NOMO-1 treated with dmso at 0.1 percent for 144 hours (cell line): ENCODE data around the gene DNHD1.

ENCODE experiments used
- DNase-seq: peaks from one replicate; lab custom pipeline; 2025; ENCODE audit not compliant: unreplicated experiment; lab: John Stamatoyannopoulos, UW

DNHD1 gene, protein sequence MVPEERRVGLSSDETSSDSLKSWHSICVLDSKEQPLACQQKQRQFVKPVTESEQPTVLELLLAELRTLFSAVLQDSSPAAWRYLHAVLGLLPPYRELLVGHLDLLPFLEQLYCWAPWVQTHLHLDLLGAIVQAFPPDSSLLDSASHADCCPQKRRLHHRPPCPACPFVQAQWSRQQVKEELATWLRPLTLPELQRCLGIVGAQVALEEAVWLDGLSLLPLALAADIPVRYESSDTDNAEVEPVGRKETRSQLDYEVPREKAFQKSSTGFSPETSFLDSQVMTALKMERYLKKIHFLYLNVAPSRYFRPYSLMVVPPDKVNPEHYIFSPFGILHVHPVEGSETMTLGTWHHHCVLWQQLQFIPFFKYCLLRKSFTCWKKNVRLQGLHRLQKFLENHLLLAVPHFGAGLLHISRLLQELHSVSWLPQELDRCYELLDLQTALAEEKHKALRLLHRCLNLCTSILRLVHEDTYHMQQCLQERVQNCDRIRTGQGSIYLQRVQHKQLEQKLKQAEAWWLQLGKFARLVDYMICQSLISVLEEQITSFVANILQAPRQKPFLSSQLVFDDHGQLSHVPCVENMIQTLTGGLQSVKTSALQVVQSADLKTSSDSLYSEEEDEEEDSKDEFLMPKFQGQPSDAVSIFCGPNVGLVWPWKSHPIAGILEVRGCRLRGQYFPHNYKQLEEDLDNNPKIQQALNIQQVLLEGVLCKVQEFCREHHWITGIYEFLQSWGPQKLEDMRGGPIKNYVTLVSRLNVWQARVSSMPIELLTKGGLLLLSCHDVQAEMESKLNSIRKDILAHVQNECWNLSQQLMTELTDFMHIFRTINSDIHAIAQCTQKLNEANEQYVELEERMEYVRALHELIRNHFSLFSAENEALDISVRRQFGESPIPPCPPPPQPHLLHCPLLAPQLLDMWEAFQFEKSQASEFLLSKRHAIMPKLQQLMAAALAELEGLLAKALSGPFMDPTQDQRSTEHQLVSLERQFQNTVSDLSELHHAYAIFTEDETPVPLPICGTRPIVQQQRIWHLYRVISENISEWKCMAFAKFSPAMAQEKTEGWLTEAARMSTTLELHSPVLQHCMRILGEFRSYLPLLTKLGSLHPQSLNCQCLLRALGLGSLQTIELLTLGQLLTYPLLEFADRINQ (N-terminal part only)

DNA sequence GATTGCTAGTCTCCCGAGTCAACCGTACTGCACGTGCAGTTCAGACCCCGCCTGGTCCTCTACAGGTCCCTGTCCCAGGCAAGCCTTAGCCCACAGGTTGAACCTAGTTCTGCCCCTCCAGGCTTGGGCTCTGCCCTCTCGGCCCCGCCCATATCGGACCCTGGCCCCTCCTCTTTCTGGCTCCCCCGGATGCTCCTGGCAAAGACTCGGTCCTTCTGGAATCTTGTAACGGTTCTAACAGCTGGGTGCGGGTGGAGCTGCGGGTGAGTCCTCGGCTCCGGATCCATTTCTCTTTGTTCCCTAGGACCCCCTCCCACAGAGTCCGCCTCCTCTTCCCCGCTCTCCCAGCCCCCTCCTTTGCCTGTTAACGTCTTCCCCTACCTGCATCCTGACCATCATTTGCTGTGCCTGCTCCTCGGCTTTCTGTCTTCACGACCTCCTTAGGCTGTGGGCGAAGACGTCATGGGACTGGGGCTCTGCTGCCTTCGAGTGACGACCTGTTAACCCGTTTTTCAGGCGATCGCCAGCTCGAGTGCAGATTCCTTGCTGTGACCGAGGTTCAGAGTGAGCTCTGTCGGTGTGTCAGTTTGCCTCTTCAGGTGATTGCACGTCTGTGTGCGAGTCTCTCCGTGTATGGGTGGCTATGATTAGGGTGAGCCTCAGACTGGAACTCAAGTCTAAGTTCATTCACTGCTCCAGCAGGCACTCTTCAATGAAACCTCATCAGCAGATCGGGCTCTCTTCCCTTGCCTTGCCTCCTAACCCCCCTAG lies at the start of gene DNHD1:
DNHD1 (plus strand) TSS at position 212 of the 771 bp plus-strand sequence. CDS start 936 bp downstream, outside the sequence.
- DNase-seq: no peak

DNA sequence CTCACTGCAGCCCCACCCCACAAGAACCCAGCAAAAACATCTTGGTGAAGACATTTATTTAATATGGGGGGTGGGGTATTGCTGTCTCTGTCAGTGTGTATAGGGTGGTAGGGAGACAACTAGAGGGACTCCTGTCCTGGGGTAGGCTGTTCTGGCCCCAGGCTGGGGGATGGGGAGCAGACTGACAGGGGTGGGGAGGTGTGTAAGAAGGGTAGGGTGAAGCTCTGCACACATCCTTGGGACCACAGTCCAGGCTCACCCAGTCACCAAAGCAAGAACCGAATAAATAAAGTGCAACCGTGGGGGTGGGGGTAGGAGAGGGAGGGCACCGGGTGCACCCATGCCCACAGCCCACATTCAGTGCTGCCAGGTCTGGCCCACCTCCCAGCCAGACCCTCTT lies 48.5 kb upstream of the DNHD1 start:
- no peak for DNase-seq

- DNase-seq: no peak
Measured at GRCh38 chr11:6452219-6452618, 44.9 kb upstream of the DNHD1 start.

GRCh38 chr11:6453152-6453551 lies 43.9 kb upstream of the DNHD1 start:
- DNase-seq: no peak

GRCh38 chr11:6455070-6455469 lies 42.0 kb upstream of the DNHD1 start:
- DNase-seq: no peak

DNA sequence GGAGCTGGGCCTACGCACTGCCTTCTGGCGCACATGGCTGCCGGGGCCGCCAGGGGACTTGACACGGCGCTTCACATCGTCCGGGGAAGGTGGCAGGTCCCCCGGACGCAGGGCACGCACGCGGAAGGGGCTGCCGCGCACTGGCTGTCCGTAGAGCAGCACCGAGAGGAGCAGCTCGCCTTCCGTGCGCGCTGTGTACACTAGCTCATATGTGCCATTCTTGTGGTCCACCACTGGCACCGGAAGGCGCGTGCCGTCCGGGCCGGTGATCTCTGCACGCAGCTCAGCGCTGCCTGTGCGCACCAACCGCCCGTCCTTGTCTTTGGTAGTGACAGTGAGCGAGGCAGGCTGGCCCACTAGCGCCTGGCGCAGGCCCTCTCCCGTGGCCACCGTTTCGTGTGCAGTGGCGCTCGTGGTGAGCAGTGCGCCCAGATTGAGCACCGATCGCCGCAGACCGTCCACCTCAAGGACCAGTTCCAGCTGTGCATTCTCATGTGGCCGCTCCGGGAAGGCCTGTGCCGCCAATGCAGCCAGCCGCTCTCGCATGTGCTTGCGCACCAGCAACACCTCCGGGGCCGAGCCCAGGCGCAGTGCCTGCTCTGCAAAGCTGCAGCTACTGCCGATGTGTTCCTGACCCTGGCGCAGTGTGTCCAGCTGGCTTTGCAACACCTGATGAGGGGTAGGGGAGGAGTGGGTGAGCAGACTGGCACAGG lies 40.6 kb upstream of the DNHD1 start:
- DNase-seq: no peak

- DNase-seq: no peak
Measured at GRCh38 chr11:6457581-6458320, 39.3 kb upstream of the DNHD1 start.

DNA sequence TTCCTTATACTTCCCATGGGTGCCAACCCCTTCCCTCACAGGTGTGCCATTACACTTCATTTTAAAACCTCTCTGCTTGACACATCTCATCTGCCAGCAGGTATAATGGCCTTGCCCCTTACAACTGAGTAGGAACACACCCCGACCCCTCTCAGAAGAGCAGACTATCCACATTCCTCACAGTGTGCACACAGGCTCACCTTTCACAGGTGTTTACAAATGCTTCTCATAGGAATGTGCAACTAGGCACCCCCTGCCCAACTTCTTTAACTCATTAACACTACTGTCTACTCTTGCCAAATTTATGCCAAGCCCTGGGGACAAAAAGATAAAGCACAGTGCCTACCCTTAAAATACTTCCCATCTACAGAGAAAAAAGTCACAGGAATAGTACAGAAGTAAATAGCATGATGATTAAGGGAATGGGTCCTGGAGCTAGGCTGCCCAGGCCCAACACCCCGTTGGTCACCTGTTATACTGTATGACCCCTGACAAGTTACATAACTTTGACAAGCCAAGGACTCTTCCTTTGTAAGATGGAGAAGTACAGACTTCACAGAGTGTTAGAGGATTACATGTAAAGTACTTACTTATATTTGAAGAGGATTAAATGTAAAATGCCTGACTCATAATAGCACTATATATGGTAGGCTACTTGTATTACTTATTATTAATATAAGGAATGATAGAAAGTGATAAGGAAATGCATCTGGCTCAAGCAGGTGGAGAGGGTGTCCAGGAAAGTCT lies 38.6 kb upstream of the DNHD1 start:
- DNase-seq: no peak

- no peak for DNase-seq
Measured at GRCh38 chr11:6459099-6459450, 38.0 kb upstream of the DNHD1 start.

- DNase-seq: no peak
Measured at GRCh38 chr11:6468712-6469495, 28.2 kb upstream of the DNHD1 start.

GRCh38 chr11:6469599-6469998 lies 27.5 kb upstream of the DNHD1 start:
- no peak for DNase-seq

DNA sequence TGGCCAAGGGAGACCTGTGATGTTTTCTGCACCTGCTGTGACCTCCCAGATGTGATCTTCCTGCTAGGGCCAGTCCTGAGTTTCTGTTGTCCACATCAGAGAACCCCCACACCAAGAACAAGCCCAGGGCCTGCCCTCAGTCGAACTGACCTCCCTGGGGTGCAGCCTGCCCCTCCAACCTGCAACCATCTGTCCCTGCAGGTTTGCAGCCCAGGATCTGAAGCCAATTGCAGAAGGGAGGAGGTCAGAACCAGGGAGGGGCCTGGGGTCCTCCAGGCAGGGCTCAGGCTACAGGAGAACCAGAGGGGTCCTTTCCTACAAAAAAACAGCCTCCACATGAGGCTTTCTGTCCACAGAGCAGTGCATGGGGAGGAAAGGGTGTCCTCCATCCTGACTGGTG lies 24.1 kb upstream of the DNHD1 start:
- no peak for DNase-seq

DNA sequence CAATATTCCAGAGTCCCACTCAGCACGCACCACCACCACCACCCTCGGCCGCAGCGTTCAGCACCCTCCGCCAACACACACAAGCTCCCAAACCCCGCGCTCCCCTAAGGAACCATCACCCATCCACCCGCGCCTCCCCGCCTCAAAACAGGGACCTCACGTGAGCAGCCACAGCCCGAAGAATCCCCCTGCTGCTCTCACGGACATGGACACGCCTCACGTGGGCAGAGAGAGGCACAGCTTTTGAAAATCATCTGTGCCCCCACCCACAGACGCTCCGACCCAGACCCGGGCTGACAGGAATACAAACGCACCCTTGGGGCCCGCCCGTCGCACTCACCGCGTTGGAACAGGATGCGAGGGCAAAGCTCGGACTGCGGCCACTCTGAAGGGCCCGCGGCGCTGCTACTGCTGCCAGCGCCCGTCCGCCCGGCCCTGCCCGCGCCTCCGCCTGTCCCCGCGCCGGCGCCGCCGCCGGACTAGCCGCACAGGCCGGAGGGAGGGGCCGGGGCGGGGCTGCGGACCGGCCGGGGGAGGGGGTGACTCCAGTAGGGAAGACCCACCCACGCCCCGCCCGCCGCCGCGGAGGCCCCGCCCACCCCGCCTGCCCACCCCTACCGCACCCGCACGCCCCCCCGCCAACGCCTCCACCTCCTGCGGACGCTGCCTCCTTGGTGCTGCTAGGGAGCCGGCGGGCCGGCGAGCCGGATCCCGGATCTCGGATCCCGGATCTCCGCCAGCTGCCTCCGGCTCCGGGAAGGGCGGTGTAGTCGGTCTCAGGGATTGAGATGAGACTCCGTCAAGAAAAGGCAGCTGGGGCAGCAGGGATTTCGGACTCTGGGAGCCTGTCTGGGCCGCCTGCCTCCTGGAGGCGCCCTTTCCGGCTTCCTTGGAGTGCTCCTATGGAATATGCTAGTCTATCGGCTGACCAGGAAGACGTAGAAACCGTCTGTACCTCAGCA lies 23.3 kb upstream of the DNHD1 start, which contains the start of gene TRIM3:
TRIM3 (minus strand) TSS at position 491 of the 962 bp plus-strand sequence. CDS start 8,246 bp downstream, outside the sequence.
- DNase-seq: peak; percentile 35

GRCh38 chr11:6474413-6474792 lies 22.7 kb upstream of the DNHD1 start:
- DNase-seq: no peak

DNA sequence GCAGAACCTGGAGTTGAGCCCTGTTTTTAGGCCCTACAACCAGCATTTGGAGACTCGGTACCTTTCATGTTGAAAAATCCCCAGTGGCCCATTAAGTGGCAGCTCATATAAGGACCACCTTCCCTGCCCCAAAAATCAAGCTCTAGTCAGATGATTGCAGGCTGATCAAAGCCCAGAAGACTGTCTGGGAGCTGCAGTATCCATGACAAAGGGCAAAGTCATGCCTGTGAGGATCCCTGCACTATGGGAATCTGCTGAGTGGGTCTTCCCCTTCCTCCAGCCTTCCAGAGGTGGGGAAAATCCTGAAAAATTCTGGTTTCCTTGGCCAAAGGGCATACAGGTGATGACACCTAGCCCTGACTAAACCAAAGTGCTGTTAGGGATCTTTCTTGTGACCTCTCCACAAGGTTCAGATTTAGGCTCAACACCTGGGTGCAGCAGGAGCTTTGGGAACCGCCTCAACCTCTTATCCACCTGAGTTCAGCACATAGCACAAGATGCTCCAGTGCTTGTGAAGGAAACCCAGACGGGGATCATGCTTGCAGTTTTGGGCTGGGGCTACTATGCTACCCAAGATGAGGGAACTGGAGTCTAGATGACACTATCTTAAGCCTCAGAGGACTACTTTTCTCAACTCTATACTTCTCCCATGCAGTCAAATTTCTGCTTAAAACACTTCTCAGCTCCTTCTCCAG lies 22.1 kb upstream of the DNHD1 start:
- no peak for DNase-seq

DNA sequence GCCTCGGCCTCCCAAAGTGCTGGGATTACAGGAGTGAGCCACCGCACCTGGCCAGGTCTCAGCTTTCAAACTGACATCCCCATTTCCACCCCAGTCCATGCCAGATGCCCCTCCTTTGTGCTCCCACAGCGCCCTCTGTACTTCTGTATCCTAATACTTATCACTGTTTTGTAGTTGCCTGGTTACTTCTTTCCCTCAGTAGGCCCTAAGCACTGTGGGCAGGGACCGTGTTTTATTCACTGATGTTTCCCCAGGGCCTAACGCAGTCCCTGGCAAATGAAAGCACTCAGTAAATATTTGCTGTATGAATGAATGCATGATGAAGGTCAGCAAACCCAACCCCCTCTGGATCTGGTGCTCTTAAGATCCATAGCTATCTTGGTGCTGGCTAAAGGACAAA lies 21.1 kb upstream of the DNHD1 start:
- no peak for DNase-seq
